Astrocyte of the hippocampus (primary cell): ENCODE results near the gene GFM1.

Experiments
- DNase-seq: peaks from one replicate; pipeline ENCODE4 v3.0.0; 2011; ENCODE audit warnings: low read depth, low spot score

GFM1 gene

GRCh38 chr3:158727206-158728060 is 83.1 kb downstream of the GFM1 start:
- DNase-seq = peak; percentile 84

GRCh38 chr3:158728061-158728377 is 83.7 kb downstream of the GFM1 start:
- no peak for DNase-seq

GRCh38 chr3:158728851-158729250 is 84.5 kb downstream of the GFM1 start:
- DNase-seq = no peak

- DNase-seq = no peak
Observed at GRCh38 chr3:158731486-158731885, 87.2 kb downstream of the GFM1 start.

- peak; percentile 81 for DNase-seq
Observed at GRCh38 chr3:158731938-158732855, 87.9 kb downstream of the GFM1 start, which contains the start of gene RARRES1. Gene RARRES1 (minus strand): TSS chr3:158732457. CDS start chr3:158732415, 42 bp downstream.

- DNase-seq = no peak
Observed at GRCh38 chr3:158732856-158733200, 88.5 kb downstream of the GFM1 start.

GRCh38 chr3:158733656-158734055 is 89.3 kb downstream of the GFM1 start:
- DNase-seq = no peak

GRCh38 chr3:158735296-158736033 is 91.1 kb downstream of the GFM1 start:
- DNase-seq = no peak

GRCh38 chr3:158737410-158737809 is 93.1 kb downstream of the GFM1 start:
- DNase-seq = no peak

GRCh38 chr3:158737976-158738615 is 93.8 kb downstream of the GFM1 start:
- no peak for DNase-seq

GRCh38 chr3:158738653-158739052 is 94.3 kb downstream of the GFM1 start:
- DNase-seq = no peak

- DNase-seq = no peak
Observed at GRCh38 chr3:158739078-158739477, 94.8 kb downstream of the GFM1 start.

GRCh38 chr3:158739661-158740060 is 95.3 kb downstream of the GFM1 start:
- no peak for DNase-seq
